ENCODE data around the gene SWT1. TPM values are rescaled to one million over a fixed set of nuclear protein-coding genes. Genes with fewer than 3 reads are reported as not detected.
"Not testable (repeated sequence)": the region's sequence is repeated elsewhere in the genome, so short reads cannot be mapped to it uniquely, and the experiment has no call there.

The SWT1 gene
- total RNA-seq, 2 donors from 2014 or later = 6.6 to 7.7 TPM

GRCh38 chr1:185312361-185313138 lies 155.6 kb downstream of the SWT1 start:
- intact Hi-C loops (cut with DNase I) = no loop called here
- DNase-seq (ENCODE audit: low spot score) = no peak

DNA sequence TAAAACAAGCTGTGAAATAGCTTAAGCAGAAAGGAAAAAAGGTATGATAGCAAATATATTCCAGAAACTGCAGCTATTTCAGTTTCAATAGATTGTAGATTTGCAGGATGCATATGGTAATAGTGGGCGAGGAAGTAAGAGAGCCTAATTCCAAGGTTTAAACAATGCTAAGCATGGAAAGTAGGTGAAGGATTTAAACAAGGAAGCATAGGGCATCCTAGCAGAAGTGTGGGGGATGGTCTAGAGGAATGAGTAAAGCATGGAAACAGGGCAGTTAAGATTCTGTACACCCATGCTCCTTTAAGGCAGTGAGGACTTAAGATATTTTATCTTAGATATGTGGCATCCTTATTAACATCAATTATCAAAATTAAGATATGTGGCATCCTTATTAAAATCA lies 157.4 kb downstream of the SWT1 start:
- no peak for DNase-seq (ENCODE audit: low spot score)
- intact Hi-C loops (cut with DNase I) = no loop called here

- intact Hi-C loops (cut with DNase I) = no loop called here
- DNase-seq (ENCODE audit: low spot score) = no peak
Observed at GRCh38 chr1:185315445-185316071, 158.6 kb downstream of the SWT1 start.

DNA sequence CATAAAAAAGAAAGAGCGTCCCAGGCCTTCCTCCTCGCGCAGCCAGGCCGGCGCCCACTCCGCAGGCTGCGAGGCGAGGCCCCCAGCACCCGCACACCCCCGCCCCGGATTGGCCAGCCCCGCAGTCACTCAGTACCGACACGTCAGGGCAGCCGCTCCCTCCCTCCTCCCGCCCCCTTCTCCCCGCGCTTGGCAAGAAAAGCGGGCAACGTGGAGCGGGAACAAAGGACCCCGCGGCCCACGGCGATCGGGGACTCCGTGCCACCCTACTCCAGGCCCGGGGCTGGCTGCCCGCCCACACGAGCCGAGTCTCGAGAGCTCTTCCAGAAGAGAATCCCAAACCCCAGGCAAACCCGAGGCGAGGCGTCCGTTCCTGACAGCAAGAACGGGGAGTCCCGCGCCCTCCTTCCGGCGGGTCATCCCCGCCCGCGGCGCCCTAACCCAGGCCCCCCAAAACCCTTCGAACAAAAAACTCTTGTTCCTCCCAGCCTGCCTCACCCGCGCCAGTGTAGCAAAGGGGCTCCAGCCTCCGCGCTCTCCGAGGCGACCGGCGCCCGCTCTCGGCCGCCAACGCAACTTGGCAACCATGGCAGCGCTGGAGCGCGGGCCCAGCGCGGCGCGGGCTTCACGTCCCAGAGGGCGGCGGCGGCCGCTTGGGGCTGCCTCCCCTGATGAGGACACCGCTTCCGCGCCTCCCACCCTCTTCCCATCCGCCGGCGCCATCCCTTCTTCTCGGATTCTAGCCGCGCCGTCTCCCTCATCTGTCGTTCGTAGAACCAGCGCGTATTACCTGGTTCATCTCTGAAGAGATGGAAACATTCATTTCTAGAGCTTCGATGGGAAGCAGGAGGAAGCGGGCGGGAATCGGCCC lies 159.4 kb downstream of the SWT1 start:
- intact Hi-C loops (cut with DNase I) = no loop called here
- DNase-seq (ENCODE audit: low spot score) = peak; percentile 98

GRCh38 chr1:185317034-185317885 lies 160.3 kb downstream of the SWT1 start, which contains the start of gene IVNS1ABP:
Gene IVNS1ABP (minus strand): TSS chr1:185317243. CDS start chr1:185309493, 7,750 bp downstream.
- peak; percentile 98 for DNase-seq (ENCODE audit: low spot score)
- intact Hi-C loops (cut with DNase I) = no loop called here

DNA sequence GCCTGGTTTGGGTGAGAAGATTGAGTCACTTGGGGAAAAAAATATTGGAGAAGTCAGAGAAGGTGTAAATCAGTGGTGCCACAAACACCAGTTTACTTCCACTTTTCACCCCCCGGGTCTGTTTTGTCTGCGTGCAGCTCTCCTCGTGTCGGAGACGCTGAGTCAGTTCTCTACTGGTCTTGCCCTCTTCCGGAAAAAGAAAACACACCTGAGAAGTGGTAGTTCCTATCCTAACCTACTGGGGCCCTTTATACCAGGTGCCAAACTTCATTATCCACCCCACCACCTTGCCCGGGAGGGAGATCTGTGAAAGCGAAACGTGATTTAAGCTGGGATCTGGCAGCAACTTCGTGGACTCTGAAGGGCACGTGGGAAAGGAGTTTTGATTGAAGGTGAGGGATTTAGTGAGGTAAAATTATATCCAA lies 160.9 kb downstream of the SWT1 start:
- intact Hi-C loops (cut with DNase I) = no loop called here
- no peak for DNase-seq (ENCODE audit: low spot score)

GRCh38 chr1:185318431-185319138 lies 161.6 kb downstream of the SWT1 start:
- intact Hi-C loops (cut with DNase I) = no loop called here

GRCh38 chr1:185319139-185319475 lies 162.1 kb downstream of the SWT1 start:
- DNase-seq (ENCODE audit: low spot score) = no peak
- intact Hi-C loops (cut with DNase I) = no loop called here

More at GRCh38 chr1:185318431-185319138, 161.6 kb downstream of the SWT1 start:
- no peak for DNase-seq (ENCODE audit: low spot score)

GRCh38 chr1:185321104-185321503 lies 164.1 kb downstream of the SWT1 start:
- DNase-seq (ENCODE audit: low spot score); intact Hi-C loops (cut with DNase I): not testable (repeated sequence)

DNA sequence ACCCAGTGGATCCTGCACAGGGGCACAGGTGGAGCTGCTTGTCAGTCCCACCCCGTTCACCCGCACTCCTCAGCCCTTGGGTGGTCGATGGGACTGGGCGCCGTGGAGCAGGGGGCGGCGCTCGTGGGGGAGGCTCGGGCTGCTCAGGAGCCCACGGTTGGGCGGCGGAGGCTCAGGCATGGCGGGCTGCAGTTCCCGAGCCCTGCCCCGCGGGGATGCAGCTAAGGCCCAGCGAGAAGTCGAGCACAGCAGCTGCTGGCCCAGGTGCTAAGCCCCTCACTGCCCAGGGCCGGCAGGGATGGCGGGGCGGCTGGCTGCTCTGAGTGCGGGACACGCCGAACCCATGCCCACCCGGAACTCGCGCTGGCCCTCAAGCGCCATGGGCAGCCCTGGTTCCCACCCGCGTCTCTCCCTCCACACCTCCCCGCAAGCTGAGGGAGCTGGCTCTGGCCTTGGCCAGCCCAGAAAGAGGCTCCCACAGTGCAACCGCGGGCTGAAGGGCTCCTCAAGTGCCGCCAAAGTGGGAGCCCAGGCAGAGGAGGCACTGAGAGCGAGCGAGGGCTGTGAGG lies 164.8 kb downstream of the SWT1 start:
- DNase-seq (ENCODE audit: low spot score); intact Hi-C loops (cut with DNase I): not testable (repeated sequence)

- intact Hi-C loops (cut with DNase I) = no loop called here
- DNase-seq (ENCODE audit: low spot score) = no peak
Observed at GRCh38 chr1:185322636-185323035, 165.7 kb downstream of the SWT1 start.

GRCh38 chr1:185324118-185324517 lies 167.2 kb downstream of the SWT1 start:
- intact Hi-C loops (cut with DNase I) = no loop called here

GRCh38 chr1:185325413-185325812 lies 168.4 kb downstream of the SWT1 start:
- intact Hi-C loops (cut with DNase I) = no loop called here
- no peak for DNase-seq (ENCODE audit: low spot score)

More at GRCh38 chr1:185324118-185324517, 167.2 kb downstream of the SWT1 start:
- no peak for DNase-seq (ENCODE audit: low spot score)

DNA sequence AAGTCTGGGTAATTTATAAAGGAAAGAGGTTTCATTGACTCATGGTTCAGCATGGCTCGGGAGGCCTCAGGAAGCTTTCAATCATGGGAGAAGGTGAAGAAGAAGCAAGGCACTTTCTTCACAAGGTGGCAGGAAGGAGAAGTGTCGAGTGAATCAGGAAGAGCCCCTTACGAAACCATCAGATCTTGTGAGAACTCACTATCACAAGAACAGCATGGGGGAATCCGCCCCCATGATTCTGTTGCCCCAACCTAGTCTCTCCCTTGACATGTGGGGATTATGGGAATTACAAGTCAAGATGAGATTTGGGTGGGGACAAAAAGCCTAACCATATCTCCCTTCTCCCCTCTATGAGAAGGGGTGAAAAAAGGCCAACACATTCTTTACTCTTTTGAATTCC lies 171.3 kb downstream of the SWT1 start:
- intact Hi-C loops (cut with DNase I) = no loop called here
- DNase-seq (ENCODE audit: low spot score) = no peak

GRCh38 chr1:185334182-185334581 lies 177.2 kb downstream of the SWT1 start:
- intact Hi-C loops (cut with DNase I) = no loop called here

GRCh38 chr1:185337246-185337645 lies 180.3 kb downstream of the SWT1 start:
- intact Hi-C loops (cut with DNase I) = no loop called here
- DNase-seq (ENCODE audit: low spot score) = no peak

More at GRCh38 chr1:185334182-185334581, 177.2 kb downstream of the SWT1 start:
- DNase-seq (ENCODE audit: low spot score) = no peak

DNA sequence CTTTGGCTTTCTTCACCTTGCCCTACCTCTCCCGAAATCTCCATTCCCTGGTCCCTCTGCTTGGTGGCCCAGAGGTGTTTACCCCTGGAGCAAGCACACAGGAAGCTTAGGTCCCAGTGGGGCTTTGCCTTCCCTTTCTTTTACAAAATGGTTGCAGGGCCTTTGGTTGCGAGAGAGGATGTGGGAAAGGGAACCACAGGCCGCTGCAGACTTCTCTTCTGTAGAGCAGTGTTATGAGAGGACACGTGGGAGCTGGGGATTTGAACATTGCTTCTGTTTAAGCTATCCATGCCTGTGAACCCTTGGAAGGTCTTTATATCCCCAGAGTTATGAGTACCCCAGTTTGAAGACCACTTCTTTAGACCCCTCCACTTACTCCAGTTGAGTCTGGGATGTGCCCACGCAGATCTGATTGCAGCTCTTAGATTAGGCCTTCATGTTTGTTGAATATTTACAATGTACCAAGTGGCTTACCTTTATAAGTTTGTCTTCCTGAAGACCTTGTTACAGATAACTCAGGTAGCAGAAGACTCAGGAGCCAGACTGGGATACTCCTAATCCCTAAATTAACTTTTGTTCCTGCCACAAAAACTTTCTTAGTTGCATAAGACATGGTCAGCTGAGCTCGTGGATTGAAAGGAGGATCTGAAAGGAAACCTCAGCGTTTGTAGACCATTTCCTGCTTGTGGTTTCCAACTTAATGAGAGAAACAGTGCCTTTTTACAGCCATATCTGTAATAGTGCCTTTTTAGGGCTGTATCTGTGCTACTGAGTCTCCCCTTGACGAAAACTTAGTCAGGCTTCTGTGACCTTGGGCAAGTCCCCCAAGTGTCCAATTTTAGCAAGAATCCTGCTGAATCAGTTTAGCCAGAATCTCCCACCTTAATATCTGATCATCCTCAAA lies 182.0 kb downstream of the SWT1 start:
- no peak for DNase-seq (ENCODE audit: low spot score)

More for the DNA sequence above, 182.0 kb downstream of the SWT1 start:
- intact Hi-C loops (cut with DNase I) = no loop called here

Measured in posterior vena cava (tissue), 2 donors.